AG09319 (cell line): ENCODE data around the gene TMEM247.

ENCODE experiments used
- DNase-seq: peaks from one replicate; pipeline ENCODE4 v3.0.0-alpha.2; 2010; ENCODE audit warnings: low read depth; ENCODE audit errors: extremely low read depth
- CTCF ChIP-seq: IDR thresholded peaks from 2 replicates; pipeline ENCODE4 v1.5.1; 2011; ENCODE audit warnings: low read depth, mild to moderate bottlenecking, inconsistent platforms, low read length, moderate library complexity

The TMEM247 gene

GRCh38 chr2:46436800-46437199 is 42.6 kb upstream of the TMEM247 start:
- DNase-seq, result no peak
- TF ChIP-seq CTCF, result no peak

- DNase-seq, result no peak
- TF ChIP-seq CTCF, result no peak
Observed at GRCh38 chr2:46438102-46438501, 41.3 kb upstream of the TMEM247 start.

- no peak for DNase-seq
- no peak for TF ChIP-seq CTCF
Observed at GRCh38 chr2:46438794-46439193, 40.6 kb upstream of the TMEM247 start.

- no peak for TF ChIP-seq CTCF
- DNase-seq, result no peak
Observed at GRCh38 chr2:46439582-46439981, 39.8 kb upstream of the TMEM247 start.

- TF ChIP-seq CTCF, result no peak
Observed at GRCh38 chr2:46441838-46442712, 37.3 kb upstream of the TMEM247 start.

GRCh38 chr2:46444732-46445131 is 34.6 kb upstream of the TMEM247 start:
- TF ChIP-seq CTCF, result no peak
- DNase-seq, result no peak

More at GRCh38 chr2:46441838-46442712, 37.3 kb upstream of the TMEM247 start:
- no peak for DNase-seq

GRCh38 chr2:46445556-46445955 is 33.8 kb upstream of the TMEM247 start:
- TF ChIP-seq CTCF, result no peak

More at GRCh38 chr2:46445556-46445955, 33.8 kb upstream of the TMEM247 start:
- DNase-seq, result no peak
